ENCODE measurements around the gene MYL7.

DNA sequence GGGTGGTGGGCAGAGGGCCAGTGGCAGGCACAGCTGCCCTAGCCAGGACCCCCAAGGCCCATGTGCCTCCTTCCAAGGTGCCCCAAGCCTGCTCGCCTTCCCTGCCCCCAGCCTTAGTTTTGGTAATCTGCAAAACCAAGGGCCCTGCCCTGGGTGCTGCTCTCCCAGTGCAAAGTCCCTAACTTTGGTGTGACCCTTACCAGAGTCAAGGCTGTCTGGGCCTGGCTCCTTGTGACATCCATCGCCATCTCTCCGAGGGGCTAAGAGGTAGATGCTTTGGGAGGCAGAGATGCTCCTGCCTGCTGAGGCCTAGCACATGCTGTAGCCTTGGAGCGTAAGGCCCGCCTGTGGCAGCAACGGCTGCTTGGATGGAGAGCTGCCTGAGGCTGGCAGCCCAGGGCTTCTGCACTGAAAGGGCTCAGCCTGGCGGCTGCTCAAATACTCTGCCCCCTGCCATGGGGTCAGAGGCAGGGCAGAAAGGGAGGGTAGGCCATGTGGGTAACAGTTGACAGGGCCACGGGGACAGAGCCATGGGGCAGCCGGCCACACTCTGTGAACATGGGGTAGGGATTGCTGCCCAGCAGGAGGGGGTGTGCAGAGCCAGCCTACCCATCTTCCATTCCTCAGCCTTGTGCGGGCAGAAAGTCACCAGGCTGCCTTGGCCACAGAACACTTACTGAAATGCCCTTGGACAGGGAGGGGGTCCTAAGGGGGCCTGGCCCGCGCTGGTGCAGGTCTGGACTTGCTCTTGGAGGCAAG, 17.9 kb upstream of the MYL7 start:
- TF ChIP-seq, protein P1, sequence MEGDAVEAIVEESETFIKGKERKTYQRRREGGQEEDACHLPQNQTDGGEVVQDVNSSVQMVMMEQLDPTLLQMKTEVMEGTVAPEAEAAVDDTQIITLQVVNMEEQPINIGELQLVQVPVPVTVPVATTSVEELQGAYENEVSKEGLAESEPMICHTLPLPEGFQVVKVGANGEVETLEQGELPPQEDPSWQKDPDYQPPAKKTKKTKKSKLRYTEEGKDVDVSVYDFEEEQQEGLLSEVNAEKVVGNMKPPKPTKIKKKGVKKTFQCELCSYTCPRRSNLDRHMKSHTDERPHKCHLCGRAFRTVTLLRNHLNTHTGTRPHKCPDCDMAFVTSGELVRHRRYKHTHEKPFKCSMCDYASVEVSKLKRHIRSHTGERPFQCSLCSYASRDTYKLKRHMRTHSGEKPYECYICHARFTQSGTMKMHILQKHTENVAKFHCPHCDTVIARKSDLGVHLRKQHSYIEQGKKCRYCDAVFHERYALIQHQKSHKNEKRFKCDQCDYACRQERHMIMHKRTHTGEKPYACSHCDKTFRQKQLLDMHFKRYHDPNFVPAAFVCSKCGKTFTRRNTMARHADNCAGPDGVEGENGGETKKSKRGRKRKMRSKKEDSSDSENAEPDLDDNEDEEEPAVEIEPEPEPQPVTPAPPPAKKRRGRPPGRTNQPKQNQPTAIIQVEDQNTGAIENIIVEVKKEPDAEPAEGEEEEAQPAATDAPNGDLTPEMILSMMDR (conservative IDR thresholded peaks at IDR 0.05 in 1 of 2, IDR thresholded peaks at IDR 0.05 in 1 of 2; ENCODE audit: low read depth in 1 of 2, low read length in 2 of 2) = no peak
- no peak for TF ChIP-seq EZH2 (IDR thresholded peaks at IDR 0.05; ENCODE audit: low read length, missing control alignments)

All from fibroblast of lung (primary cell).